ENCODE measurements around the gene METTL25B.

GRCh38 chr1:156709031-156709430 is 19.2 kb upstream of the METTL25B start:
- TF ChIP-seq MAX (IDR thresholded peaks at IDR 0.05) (no peak), CTCF (IDR thresholded peaks at IDR 0.05; ENCODE audit: low read depth, low read length, missing input control) (no peak)

Data from liver (tissue), 2 donors.